Measurements from ENCODE around the gene AGBL2. TPM values are rescaled to one million over a fixed set of nuclear protein-coding genes. Genes with fewer than 3 reads are reported as not detected.

The AGBL2 gene
- total and polyA plus RNA-seq, 9 of the 15 experiments (the other 6 are each of a cell fraction or from before 2014, with no cell fraction given), result 0.57 to 6.5 (median 1.3) TPM

- peak; percentile 90; the same call in 1 of the 2 replicates for TF ChIP-seq SUPT5H (IDR thresholded peaks at IDR 0.05)
- no peak; the same call in 1 of the 2 replicates for TF ChIP-seq ZNF232 (CRISPR knock-in tag; IDR thresholded peaks at IDR 0.05)
- TF ChIP-seq ZNF311 (CRISPR knock-in tag; IDR thresholded peaks at IDR 0.05), result no peak
- TF ChIP-seq ZNF583 (CRISPR knock-in tag; IDR thresholded peaks at IDR 0.05), result no peak
- TF ChIP-seq JUN (IDR thresholded peaks at IDR 0.05; ENCODE audit: borderline replicate concordance, low read depth, low read length), result peak; percentile 80; the same call in 1 of the 2 replicates
- TF ChIP-seq JUN (CRISPR knock-in tag; IDR thresholded peaks at IDR 0.05; ENCODE audit: borderline replicate concordance), result peak; percentile 94; the same call in 1 of the 2 replicates
- TF ChIP-seq SRSF3 (IDR thresholded peaks at IDR 0.05; ENCODE audit: insufficient read depth, low read length), result 0 out of 2 replicates have a peak, but pooled peaks have one; percentile 76
- no peak for TF ChIP-seq WHSC1 (IDR thresholded peaks at IDR 0.05; ENCODE audit: low read length)
- TF ChIP-seq ZNF778 (CRISPR knock-in tag; IDR thresholded peaks at IDR 0.05), result no peak
- TF ChIP-seq SRSF7 (optimal IDR thresholded peaks at IDR 0.05; ENCODE audit: low read depth, low read length), result no peak
- peak; percentile 64; the same call in 1 of the 2 replicates for TF ChIP-seq HCFC1 (IDR thresholded peaks at IDR 0.05; ENCODE audit: low read depth, low read length)
- peak; percentile 65 for TF ChIP-seq PKNOX1 (IDR thresholded peaks at IDR 0.05)
- TF ChIP-seq ESRRB (CRISPR knock-in tag; IDR thresholded peaks at IDR 0.05; ENCODE audit: borderline replicate concordance), result no peak
- peak; percentile 93 for TF ChIP-seq RB1 (IDR thresholded peaks at IDR 0.05; ENCODE audit: low read depth)
- no peak for TF ChIP-seq ARID2 (IDR thresholded peaks at IDR 0.05)
- TF ChIP-seq ERF (CRISPR knock-in tag; IDR thresholded peaks at IDR 0.05), result no peak
- TF ChIP-seq HIVEP1 (CRISPR knock-in tag; IDR thresholded peaks at IDR 0.05), result no peak
- no peak for TF ChIP-seq ZNF133 (CRISPR knock-in tag; IDR thresholded peaks at IDR 0.05)
- peak; percentile 93 for TF ChIP-seq TOE1 (IDR thresholded peaks at IDR 0.05; ENCODE audit: borderline replicate concordance)
- 0 out of 2 replicates have a peak, but pooled peaks have one; percentile 4 for TF ChIP-seq TOE1 (CRISPR knock-in tag; IDR thresholded peaks at IDR 0.05; ENCODE audit: borderline replicate concordance, low read depth)
- TF ChIP-seq ZNF785 (CRISPR knock-in tag; IDR thresholded peaks at IDR 0.05), result no peak
- TF ChIP-seq MLX (CRISPR knock-in tag; conservative IDR thresholded peaks at IDR 0.05), result no peak
- TF ChIP-seq BCOR (IDR thresholded peaks at IDR 0.05), result peak; percentile 50; the same call in 1 of the 2 replicates
- no peak for TF ChIP-seq EWSR1 (IDR thresholded peaks at IDR 0.05; ENCODE audit: borderline replicate concordance, low read depth, partially characterized antibody)
- TF ChIP-seq KDM1A (IDR thresholded peaks at IDR 0.05), result no peak
- TF ChIP-seq MCM5 (IDR thresholded peaks at IDR 0.05; ENCODE audit: low read depth), result no peak
- TF ChIP-seq SNRNP70 (optimal IDR thresholded peaks at IDR 0.05; ENCODE audit: low read depth, low read length), result no peak
- TF ChIP-seq FOXP1 (CRISPR knock-in tag; IDR thresholded peaks at IDR 0.05), result peak; percentile 90
- peak; percentile 92 for TF ChIP-seq CCNT2 (IDR thresholded peaks at IDR 0.05; ENCODE audit: borderline replicate concordance, extremely low read depth, insufficient read length, low read depth, low read length)
- no peak for TF ChIP-seq ZZZ3 (IDR thresholded peaks at IDR 0.05)
- no peak for TF ChIP-seq ZNF224 (CRISPR knock-in tag; IDR thresholded peaks at IDR 0.05)
- no peak for TF ChIP-seq TEAD2 (tag; IDR thresholded peaks at IDR 0.05)
Measured at GRCh38 chr11:47642099-47642855, 72.9 kb downstream of the AGBL2 start, which contains the start of gene MTCH2 (continued).

Measured in K562 (cell line).